ENCODE data around the gene DENND10.

DNA sequence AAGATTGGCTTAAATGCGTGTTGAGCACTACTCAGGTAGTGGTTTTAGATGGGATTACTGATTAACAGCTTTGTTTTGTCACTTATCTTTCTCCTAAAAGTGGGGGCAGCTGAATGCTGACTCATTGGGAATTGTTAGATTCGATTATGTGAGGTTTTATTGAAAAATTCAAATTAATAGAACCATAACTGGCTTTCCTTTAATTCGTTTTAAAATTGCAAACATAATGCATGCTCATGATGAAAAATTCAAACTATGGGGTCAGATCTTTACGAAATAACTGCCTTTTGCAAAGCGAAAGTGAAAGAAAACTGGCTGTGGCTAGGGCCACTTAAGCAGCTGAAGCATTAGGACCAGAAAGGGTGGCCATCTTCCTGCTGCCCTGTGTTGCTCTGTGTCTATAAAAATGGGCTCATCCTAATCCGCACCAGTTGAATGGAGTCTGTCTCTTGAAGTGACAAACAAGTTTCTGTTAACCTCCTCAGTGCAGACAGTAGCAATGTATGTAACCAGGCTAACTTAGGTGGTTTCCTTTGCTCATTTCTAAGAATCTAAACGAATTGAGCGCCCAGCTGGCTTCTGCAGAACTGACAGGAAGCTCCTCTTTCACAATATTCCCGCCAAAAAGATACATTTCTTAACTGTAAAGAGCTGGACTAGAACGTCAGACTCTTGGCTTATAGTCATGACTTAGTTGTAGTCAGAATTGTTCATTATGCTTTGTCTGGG is 27.8 kb downstream of the DENND10 start:
- peak; percentile 29; the same call in 1 of the 2 replicates for TF ChIP-seq POLR2A (IDR thresholded peaks at IDR 0.05; ENCODE audit: low read depth, low read length)
- no peak for TF ChIP-seq POLR2AphosphoS5 (IDR thresholded peaks at IDR 0.05; ENCODE audit: low read depth, low read length)
- TF ChIP-seq TAF1 (IDR thresholded peaks at IDR 0.05; ENCODE audit: low read depth, low read length) = 0 out of 2 replicates have a peak, but pooled peaks have one; percentile 21
- no peak for TF ChIP-seq SPI1 (IDR thresholded peaks at IDR 0.05; ENCODE audit: low read depth, low read length)
- no peak for TF ChIP-seq PAX5 (IDR thresholded peaks at IDR 0.05; ENCODE audit: insufficient read depth, low read length, severe bottlenecking)
- TF ChIP-seq POU2F2 (IDR thresholded peaks at IDR 0.05; ENCODE audit: low read depth, low read length) = no peak

All from GM12891 (cell line).